ENCODE data around the gene FEZF2. TPM values are rescaled to one million over a fixed set of nuclear protein-coding genes. Genes with fewer than 3 reads are reported as not detected.

The FEZF2 gene
- total and polyA plus RNA-seq, 2 of the 8 experiments (the other 6 are each of a cell fraction or from before 2014, with no cell fraction given) = 0.06 TPM; not detected in 1

DNA sequence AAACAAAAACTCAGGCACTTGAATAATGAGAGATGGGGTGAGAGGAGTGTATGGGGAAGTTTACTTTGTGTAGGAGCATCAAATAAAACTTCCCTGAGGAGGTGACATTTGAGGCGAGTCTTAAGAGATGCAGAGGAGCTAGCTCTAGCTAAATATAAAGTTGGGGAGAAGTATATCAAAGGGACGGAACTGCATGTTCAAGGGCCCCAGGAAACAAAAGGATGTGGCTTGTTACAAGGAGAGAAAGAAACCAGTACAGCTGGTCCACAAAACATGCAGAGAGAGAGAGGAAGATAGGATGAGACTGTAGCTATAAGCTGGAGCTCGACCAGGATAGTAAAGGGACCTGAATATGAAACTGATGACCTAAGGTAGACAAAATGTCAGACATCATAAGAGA lies 17.6 kb downstream of the FEZF2 start:
- FAIRE-seq (no peak), DNase-seq (ENCODE audit: low read depth in 1 of 2, low spot score in 2 of 2) (no peak)
- no peak overlapping the region for H3K18ac ChIP-seq (ENCODE audit: extremely low read depth, low read length)
- no peak overlapping the region for H2BK5ac ChIP-seq (ENCODE audit: low read depth, low read length)
- no peak overlapping the region for H4K8ac ChIP-seq (ENCODE audit: extremely low read depth, insufficient read depth, low read length)
- H3K9ac ChIP-seq (replicated peaks in 1 of 4; ENCODE audit: extremely low read depth in 1 of 4, low read depth in 3 of 4, low read length in 3 of 4) = no peak overlapping the region
- H2BK12ac ChIP-seq (ENCODE audit: low read depth, low read length) = no peak overlapping the region
- H3K23ac ChIP-seq (ENCODE audit: insufficient read length) = no peak overlapping the region
- no peaks in the 10 kb centered on the region for H4K20me1 ChIP-seq (replicated peaks in 1 of 2; ENCODE audit: control insufficient read depth in 1 of 2, insufficient read depth in 2 of 2, low read length in 2 of 2)
- no peaks in the 10 kb centered on the region for H3K79me2 ChIP-seq (ENCODE audit: control insufficient read depth in 1 of 2, insufficient read depth in 2 of 2, low read length in 2 of 2)
- no peak overlapping the region for H2BK20ac ChIP-seq (ENCODE audit: low read length)
- H4K5ac ChIP-seq (ENCODE audit: insufficient read length, low read depth, low read length) = no peak overlapping the region
- H2AFZ ChIP-seq (ENCODE audit: low read length) = no peak overlapping the region
- H3K9me3 ChIP-seq (ENCODE audit: insufficient read depth in 2 of 2, low read depth in 1 of 2, low read length in 1 of 2) = no peaks in the 10 kb centered on the region
- H3K36me3 ChIP-seq (ENCODE audit: control insufficient read depth in 2 of 4, insufficient read depth in 4 of 4, low read length in 3 of 4) = no peaks in the 10 kb centered on the region
- no peak overlapping the region for H4K91ac ChIP-seq (replicated peaks; ENCODE audit: insufficient read length, low read length)
- POLR2A ChIA-PET (ENCODE audit: partially characterized antibody) = interaction anchor here (1.4 kb wide), 1 partner anchor 10 kb away, joined by 4 read pairs; no protein-coding TSS in a partner anchor
- H3K4ac ChIP-seq (replicated peaks; ENCODE audit: insufficient read length, low read depth, low read length) = no peak overlapping the region
- H3K56ac ChIP-seq (replicated peaks; ENCODE audit: insufficient read length, low read depth, low read length) = no peak overlapping the region
- H3K4me3 ChIP-seq (ENCODE audit: extremely low read depth in 1 of 4, insufficient read depth in 2 of 4, low read depth in 3 of 4, low read length in 4 of 4) = no peak overlapping the region
- no peaks in the 10 kb centered on the region for H3K79me1 ChIP-seq (ENCODE audit: low read depth, low read length)
- no peak overlapping the region for H3K27ac ChIP-seq (ENCODE audit: low read depth, low read length)
- H2BK15ac ChIP-seq (ENCODE audit: low read length) = no peak overlapping the region
- H3K4me2 ChIP-seq (ENCODE audit: insufficient read depth in 1 of 2, low read depth in 2 of 2, low read length in 2 of 2) = no peak overlapping the region
- no peak overlapping the region for H3K14ac ChIP-seq (ENCODE audit: insufficient read length)
- peaks cover 5 to 42% (median 27%) of the 10 kb centered on the region in 4 experiments for H3K27me3 ChIP-seq (replicated peaks in 1 of 4; ENCODE audit: control insufficient read depth in 3 of 4, extremely low read depth in 1 of 4, insufficient read depth in 3 of 4, low read length in 3 of 4)
- no peaks in the 10 kb centered on the region for H3K4me1 ChIP-seq (replicated peaks in 1 of 4; ENCODE audit: control insufficient read depth in 3 of 4, insufficient read depth in 4 of 4, low read length in 3 of 4)
- H2AK5ac ChIP-seq (ENCODE audit: low read depth, low read length) = no peak overlapping the region
- H3K23me2 ChIP-seq (ENCODE audit: low read depth, low read length) = no peaks in the 10 kb centered on the region
- WGBS, 2 experiments (ENCODE audit: extremely low coverage in 1 of 2, insufficient coverage in 1 of 2, insufficient read length in 1 of 2, insufficient replicate concordance in 2 of 2, low coverage in 1 of 2, low lambda C conversion rate in 2 of 2, missing lambda C conversion rate in 1 of 2) = 79% methylated on average over 3 of the region's 3 CpGs; no CpG with 5 or more reads in 1 of the 2 experiments
- TF ChIP-seq KDM4A (IDR thresholded peaks at IDR 0.05; ENCODE audit: low read depth, low read length, severe bottlenecking) (no peak), TCF12 (IDR thresholded peaks at IDR 0.05; ENCODE audit: low read depth, low read length) (no peak), SAP30 (IDR thresholded peaks at IDR 0.05; ENCODE audit: insufficient read depth, insufficient replicate concordance, low read length) (no peak), BRCA1 (IDR thresholded peaks at IDR 0.05; ENCODE audit: low read depth, low read length) (no peak), POU5F1 (IDR thresholded peaks at IDR 0.05; ENCODE audit: low read depth, low read length) (no peak), POLR2A (IDR thresholded peaks at IDR 0.05; ENCODE audit: control extremely low read depth in 1 of 2, low read depth in 2 of 2, low read length in 2 of 2) (no peak), CHD2 (IDR thresholded peaks at IDR 0.05; ENCODE audit: low read length) (no peak)
- no peak overlapping the region for H2BK120ac ChIP-seq (replicated peaks; ENCODE audit: low read depth, low read length)
- CTCF ChIA-PET (ENCODE audit: partially characterized antibody) = interaction anchor here (0.6 to 3.0 kb wide), 2 partner anchors 13 to 139 kb away, joined by 3 to 19 read pairs; no protein-coding TSS in a partner anchor
